ENCODE data around the gene ITPK1. TPM values are rescaled to one million over a fixed set of nuclear protein-coding genes. Genes with fewer than 3 reads are reported as not detected.

The ITPK1 gene
- total and polyA plus RNA-seq, 2 experiments from 2014 or later = 35.9 to 101 TPM

DNA sequence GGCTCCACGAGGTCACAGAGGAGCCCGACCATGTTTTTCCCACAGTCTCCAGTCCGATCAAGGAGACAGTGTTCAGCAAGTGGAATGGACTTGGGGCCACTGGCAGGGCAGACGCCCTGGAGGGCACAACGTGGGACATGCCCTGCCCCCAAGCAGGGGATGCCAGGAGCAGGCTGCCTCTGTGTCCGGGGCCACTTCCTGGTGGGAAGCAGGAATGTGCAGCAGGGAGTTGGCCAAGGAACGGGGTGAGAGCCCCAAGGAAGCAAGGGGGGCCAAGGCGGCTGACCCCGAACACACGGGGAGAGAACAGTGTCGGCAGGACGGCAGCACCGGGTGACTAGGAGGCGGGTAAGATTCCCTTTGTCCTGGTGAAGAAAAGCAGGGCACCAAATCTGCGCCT is 100.2 kb downstream of the ITPK1 start (continued):
- TF ChIP-seq, protein P1, sequence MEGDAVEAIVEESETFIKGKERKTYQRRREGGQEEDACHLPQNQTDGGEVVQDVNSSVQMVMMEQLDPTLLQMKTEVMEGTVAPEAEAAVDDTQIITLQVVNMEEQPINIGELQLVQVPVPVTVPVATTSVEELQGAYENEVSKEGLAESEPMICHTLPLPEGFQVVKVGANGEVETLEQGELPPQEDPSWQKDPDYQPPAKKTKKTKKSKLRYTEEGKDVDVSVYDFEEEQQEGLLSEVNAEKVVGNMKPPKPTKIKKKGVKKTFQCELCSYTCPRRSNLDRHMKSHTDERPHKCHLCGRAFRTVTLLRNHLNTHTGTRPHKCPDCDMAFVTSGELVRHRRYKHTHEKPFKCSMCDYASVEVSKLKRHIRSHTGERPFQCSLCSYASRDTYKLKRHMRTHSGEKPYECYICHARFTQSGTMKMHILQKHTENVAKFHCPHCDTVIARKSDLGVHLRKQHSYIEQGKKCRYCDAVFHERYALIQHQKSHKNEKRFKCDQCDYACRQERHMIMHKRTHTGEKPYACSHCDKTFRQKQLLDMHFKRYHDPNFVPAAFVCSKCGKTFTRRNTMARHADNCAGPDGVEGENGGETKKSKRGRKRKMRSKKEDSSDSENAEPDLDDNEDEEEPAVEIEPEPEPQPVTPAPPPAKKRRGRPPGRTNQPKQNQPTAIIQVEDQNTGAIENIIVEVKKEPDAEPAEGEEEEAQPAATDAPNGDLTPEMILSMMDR (conservative IDR thresholded peaks at IDR 0.05; ENCODE audit: low read depth in 2 of 2) = no peak
- TF ChIP-seq POLR2AphosphoS5 (IDR thresholded peaks at IDR 0.05; ENCODE audit: low read depth) (no peak), ZNF331 (CRISPR knock-in tag; IDR thresholded peaks at IDR 0.05; ENCODE audit: low read depth) (no peak), STAT1 (IDR thresholded peaks at IDR 0.05; ENCODE audit: unreplicated experiment) (no peak)

DNA sequence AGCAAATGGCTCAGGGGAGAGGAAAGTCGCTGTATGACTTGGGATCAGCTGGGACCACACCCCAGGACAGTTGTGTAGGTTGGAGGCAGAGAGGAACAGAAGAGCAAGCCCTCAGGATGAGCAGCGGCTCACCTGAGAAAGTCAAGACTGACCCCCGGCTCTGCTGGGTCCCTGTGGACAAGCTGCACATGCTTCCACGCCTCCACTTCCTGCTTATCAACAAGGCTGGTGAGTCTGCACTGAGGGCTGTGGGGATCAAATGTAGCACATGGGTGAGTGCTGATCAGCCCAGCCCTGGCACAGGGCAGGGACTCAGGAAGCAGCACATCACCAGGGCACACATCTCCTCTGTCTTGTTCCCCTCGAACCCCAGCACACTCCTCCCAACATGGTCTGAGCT is 100.7 kb downstream of the ITPK1 start:
- no peaks in the 10 kb centered on the region for H3K9me2 ChIP-seq (ENCODE audit: insufficient read depth)
- H4K20me1 ChIP-seq (replicated peaks; ENCODE audit: insufficient read depth) = peaks cover 10% of the 10 kb centered on the region
- Mint-ChIP-seq H3K36me3 (ENCODE audit: low read depth) (peaks cover 3% of the 10 kb centered on the region; the same call in 1 of the 3 replicates), H3K27me3 (ENCODE audit: insufficient read depth, low read depth, poor library complexity) (peaks cover 17% of the 10 kb centered on the region), H3K4me3 (no peak overlapping the region), H3K9me3 (no peaks in the 10 kb centered on the region), H3K4me1 (peaks cover 53% of the 10 kb centered on the region), H3K27ac (no peak overlapping the region)
- TF ChIP-seq ZNF114 (CRISPR knock-in tag; IDR thresholded peaks at IDR 0.05) (no peak), STAT1 (IDR thresholded peaks at IDR 0.05; ENCODE audit: unreplicated experiment) (no peak), EZH2phosphoT487 (IDR thresholded peaks at IDR 0.05; ENCODE audit: unreplicated experiment) (no peak), POLR2AphosphoS5 (IDR thresholded peaks at IDR 0.05; ENCODE audit: low read depth) (no peak)
- TF ChIP-seq, protein P2, sequence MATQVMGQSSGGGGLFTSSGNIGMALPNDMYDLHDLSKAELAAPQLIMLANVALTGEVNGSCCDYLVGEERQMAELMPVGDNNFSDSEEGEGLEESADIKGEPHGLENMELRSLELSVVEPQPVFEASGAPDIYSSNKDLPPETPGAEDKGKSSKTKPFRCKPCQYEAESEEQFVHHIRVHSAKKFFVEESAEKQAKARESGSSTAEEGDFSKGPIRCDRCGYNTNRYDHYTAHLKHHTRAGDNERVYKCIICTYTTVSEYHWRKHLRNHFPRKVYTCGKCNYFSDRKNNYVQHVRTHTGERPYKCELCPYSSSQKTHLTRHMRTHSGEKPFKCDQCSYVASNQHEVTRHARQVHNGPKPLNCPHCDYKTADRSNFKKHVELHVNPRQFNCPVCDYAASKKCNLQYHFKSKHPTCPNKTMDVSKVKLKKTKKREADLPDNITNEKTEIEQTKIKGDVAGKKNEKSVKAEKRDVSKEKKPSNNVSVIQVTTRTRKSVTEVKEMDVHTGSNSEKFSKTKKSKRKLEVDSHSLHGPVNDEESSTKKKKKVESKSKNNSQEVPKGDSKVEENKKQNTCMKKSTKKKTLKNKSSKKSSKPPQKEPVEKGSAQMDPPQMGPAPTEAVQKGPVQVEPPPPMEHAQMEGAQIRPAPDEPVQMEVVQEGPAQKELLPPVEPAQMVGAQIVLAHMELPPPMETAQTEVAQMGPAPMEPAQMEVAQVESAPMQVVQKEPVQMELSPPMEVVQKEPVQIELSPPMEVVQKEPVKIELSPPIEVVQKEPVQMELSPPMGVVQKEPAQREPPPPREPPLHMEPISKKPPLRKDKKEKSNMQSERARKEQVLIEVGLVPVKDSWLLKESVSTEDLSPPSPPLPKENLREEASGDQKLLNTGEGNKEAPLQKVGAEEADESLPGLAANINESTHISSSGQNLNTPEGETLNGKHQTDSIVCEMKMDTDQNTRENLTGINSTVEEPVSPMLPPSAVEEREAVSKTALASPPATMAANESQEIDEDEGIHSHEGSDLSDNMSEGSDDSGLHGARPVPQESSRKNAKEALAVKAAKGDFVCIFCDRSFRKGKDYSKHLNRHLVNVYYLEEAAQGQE (IDR thresholded peaks at IDR 0.05; ENCODE audit: unreplicated experiment) = no peak
- ATAC-seq = no peak
- H3K27ac ChIP-seq (ENCODE audit: low read depth) = no peak overlapping the region
- H3F3A ChIP-seq (replicated peaks; ENCODE audit: low read depth) = no peaks in the 10 kb centered on the region
- peaks cover 11% of the 10 kb centered on the region; the same call in 1 of the 2 replicates for H3K4me1 ChIP-seq (ENCODE audit: insufficient read depth)
- peaks cover 45% of the 10 kb centered on the region for H3K79me2 ChIP-seq (replicated peaks; ENCODE audit: insufficient read depth)
- H2AFZ ChIP-seq = no peak overlapping the region
- H3K27me3 ChIP-seq (ENCODE audit: insufficient read depth) = no peaks in the 10 kb centered on the region
- no peak for DNase-seq (ENCODE audit: low spot score)
- no peak overlapping the region for H3K4me3 ChIP-seq
- no peak overlapping the region for H3K4me2 ChIP-seq
- H3K36me3 ChIP-seq (ENCODE audit: insufficient read depth) = no peaks in the 10 kb centered on the region

Measured in GM23338 (cell line).